ENCODE results near the gene INPP5K.
"Not testable (repeated sequence)": the region's sequence is repeated elsewhere in the genome, so short reads cannot be mapped to it uniquely, and the experiment has no call there.

The INPP5K gene

DNA sequence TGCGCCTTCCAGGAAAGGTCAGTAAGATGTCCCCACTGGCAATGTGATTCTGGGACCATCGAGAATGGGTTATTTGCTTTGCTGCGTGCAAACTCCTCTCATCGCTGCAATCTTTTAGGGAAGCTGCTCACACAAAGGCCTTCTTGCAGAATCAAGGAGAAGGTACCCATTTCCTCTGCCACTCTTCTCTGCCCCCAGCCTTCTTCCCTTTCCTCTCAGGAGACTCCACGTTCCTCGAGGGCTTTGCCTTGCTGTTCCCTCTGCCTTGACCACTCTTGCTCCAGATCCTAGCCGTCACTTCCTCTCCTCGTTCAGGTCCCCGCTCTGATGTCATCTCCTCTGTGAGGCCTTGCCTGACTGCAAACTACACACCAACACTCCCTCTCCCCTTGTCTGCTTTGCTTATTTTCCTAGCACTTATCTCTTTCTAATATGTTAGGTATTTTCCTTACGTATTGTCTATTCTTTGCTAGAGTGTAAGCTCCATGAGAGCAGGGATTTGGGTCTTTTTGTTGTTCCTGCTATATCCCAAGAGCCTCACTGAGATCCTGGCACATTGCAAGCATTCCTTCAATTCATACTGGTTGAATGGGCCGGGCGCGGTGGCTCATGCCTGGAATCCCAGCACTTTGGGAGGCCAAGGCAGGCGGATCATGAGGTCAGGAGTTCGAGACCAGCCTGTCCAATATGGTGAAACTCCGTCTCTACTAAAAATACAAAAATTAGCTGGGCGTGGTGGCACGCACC lies 55.0 kb downstream of the INPP5K start:
- H2AFZ ChIP-seq (ENCODE audit: low read length, unreplicated experiment) = no peak overlapping the region

DNA sequence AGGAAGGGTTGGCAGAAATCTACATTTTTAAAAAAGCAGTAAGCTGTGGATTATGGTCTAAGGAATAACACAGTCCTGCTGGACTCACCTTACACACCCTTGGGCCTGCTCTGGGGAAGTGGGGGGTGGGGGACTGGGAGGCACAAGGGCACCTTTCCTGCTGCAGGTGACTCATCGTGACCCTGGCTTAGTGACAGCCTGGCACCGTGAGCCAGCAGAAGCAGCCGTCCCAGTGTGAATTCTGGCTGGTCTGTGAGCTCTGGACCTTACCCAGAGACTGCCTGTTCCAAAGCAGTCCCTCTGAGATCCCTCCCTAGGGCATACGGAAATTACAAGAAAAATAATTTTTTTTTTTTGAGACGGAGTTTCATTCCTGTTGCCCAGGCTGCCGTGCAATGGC lies 56.2 kb downstream of the INPP5K start:
- Histone ChIP-seq H3K27ac (ENCODE audit: low read depth, low read length) (peak overlapping the region; percentile 35), H3K36me3 (ENCODE audit: insufficient read depth, low read length) (peaks cover 11% of the 10 kb centered on the region; the same call in 1 of the 2 replicates), H2AFZ (ENCODE audit: low read length, unreplicated experiment) (no peak overlapping the region), H3K4me1 (ENCODE audit: control insufficient read depth, insufficient read depth, low read length, unreplicated experiment) (peaks cover 14% of the 10 kb centered on the region), H3K4me3 (ENCODE audit: low read depth, low read length) (no peak overlapping the region), H3K27me3 (ENCODE audit: insufficient read depth, low read length) (no peaks in the 10 kb centered on the region), H3K79me2 (ENCODE audit: control insufficient read depth, insufficient read depth, low read length, unreplicated experiment) (peaks cover 7% of the 10 kb centered on the region)

More for the DNA sequence above, 55.0 kb downstream of the INPP5K start:
- H3K36me3 ChIP-seq (ENCODE audit: insufficient read depth, low read length) = peaks cover 14% of the 10 kb centered on the region; the same call in 1 of the 2 replicates
- H3K4me1 ChIP-seq (ENCODE audit: control insufficient read depth, insufficient read depth, low read length, unreplicated experiment) = peaks cover 14% of the 10 kb centered on the region
- H3K4me3 ChIP-seq (ENCODE audit: low read depth, low read length) = no peak overlapping the region
- no peaks in the 10 kb centered on the region for H3K79me2 ChIP-seq (ENCODE audit: control insufficient read depth, insufficient read depth, low read length, unreplicated experiment)
- H3K27ac ChIP-seq (ENCODE audit: low read depth, low read length) = no peak overlapping the region
- no peaks in the 10 kb centered on the region for H3K27me3 ChIP-seq (ENCODE audit: insufficient read depth, low read length)

GRCh38 chr17:1455797-1456599 lies 60.4 kb downstream of the INPP5K start, which contains the start of gene CRK:
CRK (minus strand) TSS chr17:1456232; CDS start chr17:1456117, 115 bp downstream.
- Histone ChIP-seq H3K4me1 (ENCODE audit: control insufficient read depth, insufficient read depth, low read length, unreplicated experiment) (peaks cover 26% of the 10 kb centered on the region), H3K36me3 (ENCODE audit: insufficient read depth, low read length) (no peaks in the 10 kb centered on the region; the same call in 1 of the 2 replicates), H2AFZ (ENCODE audit: low read length, unreplicated experiment) (peak within 1 kb of the TSS; percentile 39), H3K79me2 (ENCODE audit: control insufficient read depth, insufficient read depth, low read length, unreplicated experiment) (peaks cover 48% of the 10 kb centered on the region), H3K27me3 (ENCODE audit: insufficient read depth, low read length) (no peaks in the 10 kb centered on the region), H3K4me3 (ENCODE audit: low read depth, low read length) (peak within 1 kb of the TSS; percentile 95), H3K27ac (ENCODE audit: low read depth, low read length) (peak within 1 kb of the TSS; percentile 85)

DNA sequence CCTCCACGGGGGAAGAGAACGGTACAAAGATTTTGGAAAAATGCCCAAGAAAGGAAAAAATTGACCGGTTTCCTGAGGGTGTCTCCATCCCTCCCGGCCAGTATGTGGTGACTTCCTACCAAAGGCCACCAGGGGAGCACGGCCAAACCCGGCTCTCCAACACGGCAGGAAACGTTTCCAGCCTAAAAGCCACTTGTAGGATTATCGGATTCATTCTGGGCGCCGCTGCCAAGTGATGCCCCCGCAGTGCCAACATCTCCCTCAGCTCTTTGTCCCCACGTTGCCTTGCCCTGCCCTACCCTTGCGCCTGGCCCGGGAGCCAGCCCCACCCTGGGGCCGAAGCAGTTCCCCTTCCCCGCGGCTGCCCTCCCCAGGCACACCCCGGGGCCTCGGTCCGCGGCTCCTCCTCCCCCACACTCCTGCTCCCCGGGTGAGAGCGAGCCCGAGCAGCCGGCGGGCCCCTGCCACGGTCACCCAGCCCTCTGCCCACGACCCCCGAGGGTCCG lies 61.1 kb downstream of the INPP5K start:
- peak overlapping the region; percentile 85 for H3K27ac ChIP-seq (ENCODE audit: low read depth, low read length)
- no peaks in the 10 kb centered on the region for H3K27me3 ChIP-seq (ENCODE audit: insufficient read depth, low read length)
- peaks cover 54% of the 10 kb centered on the region for H3K79me2 ChIP-seq (ENCODE audit: control insufficient read depth, insufficient read depth, low read length, unreplicated experiment)
- H2AFZ ChIP-seq (ENCODE audit: low read length, unreplicated experiment) = peak overlapping the region; percentile 16
- H3K36me3 ChIP-seq (ENCODE audit: insufficient read depth, low read length) = no peaks in the 10 kb centered on the region; the same call in 1 of the 2 replicates
- H3K4me3 ChIP-seq (ENCODE audit: low read depth, low read length) = peak overlapping the region; percentile 95
- peaks cover 24% of the 10 kb centered on the region for H3K4me1 ChIP-seq (ENCODE audit: control insufficient read depth, insufficient read depth, low read length, unreplicated experiment)

GRCh38 chr17:1454541-1454940 lies 61.9 kb downstream of the INPP5K start:
- H2AFZ ChIP-seq (ENCODE audit: low read length, unreplicated experiment) = no peak overlapping the region
- peaks cover 17% of the 10 kb centered on the region for H3K4me1 ChIP-seq (ENCODE audit: control insufficient read depth, insufficient read depth, low read length, unreplicated experiment)
- H3K4me3 ChIP-seq (ENCODE audit: low read depth, low read length) = peak overlapping the region; percentile 95
- peaks cover 62% of the 10 kb centered on the region for H3K79me2 ChIP-seq (ENCODE audit: control insufficient read depth, insufficient read depth, low read length, unreplicated experiment)
- H3K36me3 ChIP-seq (ENCODE audit: insufficient read depth, low read length) = no peaks in the 10 kb centered on the region; the same call in 1 of the 2 replicates
- no peaks in the 10 kb centered on the region for H3K27me3 ChIP-seq (ENCODE audit: insufficient read depth, low read length)
- peak overlapping the region; percentile 85 for H3K27ac ChIP-seq (ENCODE audit: low read depth, low read length)

DNA sequence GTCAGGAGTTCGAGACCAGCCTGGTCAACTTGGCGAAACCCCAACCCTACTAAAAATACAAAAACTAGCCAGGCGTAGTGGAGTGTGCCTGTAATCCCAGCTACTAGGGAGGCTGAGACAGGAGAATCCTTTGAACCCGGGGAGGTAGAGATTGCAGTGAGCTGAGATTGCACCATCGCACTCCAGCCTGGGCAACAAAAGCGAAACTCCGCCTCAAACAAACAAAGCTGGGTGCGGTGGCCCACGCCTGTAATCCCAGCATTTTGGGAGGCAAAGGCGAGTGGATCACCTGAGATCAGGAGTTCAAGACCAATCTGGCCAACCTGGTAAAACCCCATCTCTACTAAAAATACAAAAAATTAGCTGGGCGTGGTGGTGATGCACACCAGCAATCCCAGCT lies 62.7 kb downstream of the INPP5K start:
- not testable (repeated sequence) for H3K36me3 ChIP-seq (ENCODE audit: insufficient read depth, low read length); H2AFZ ChIP-seq (ENCODE audit: low read length, unreplicated experiment); H3K27me3 ChIP-seq (ENCODE audit: insufficient read depth, low read length); H3K27ac ChIP-seq (ENCODE audit: low read depth, low read length)
- Histone ChIP-seq H3K4me1 (ENCODE audit: control insufficient read depth, insufficient read depth, low read length, unreplicated experiment) (peaks cover 17% of the 10 kb centered on the region), H3K4me3 (ENCODE audit: low read depth, low read length) (peak overlapping the region; percentile 10; the same call in 1 of the 2 replicates), H3K79me2 (ENCODE audit: control insufficient read depth, insufficient read depth, low read length, unreplicated experiment) (peaks cover 70% of the 10 kb centered on the region)

- Histone ChIP-seq H3K4me1 (ENCODE audit: control insufficient read depth, insufficient read depth, low read length, unreplicated experiment) (peaks cover 17% of the 10 kb centered on the region), H3K4me3 (ENCODE audit: low read depth, low read length) (no peak overlapping the region), H3K27me3 (ENCODE audit: insufficient read depth, low read length) (no peaks in the 10 kb centered on the region), H3K27ac (ENCODE audit: low read depth, low read length) (no peak overlapping the region), H2AFZ (ENCODE audit: low read length, unreplicated experiment) (no peak overlapping the region), H3K36me3 (ENCODE audit: insufficient read depth, low read length) (no peaks in the 10 kb centered on the region; the same call in 1 of the 2 replicates), H3K79me2 (ENCODE audit: control insufficient read depth, insufficient read depth, low read length, unreplicated experiment) (peaks cover 79% of the 10 kb centered on the region)
Measured at GRCh38 chr17:1452836-1453235, 63.6 kb downstream of the INPP5K start.

DNA sequence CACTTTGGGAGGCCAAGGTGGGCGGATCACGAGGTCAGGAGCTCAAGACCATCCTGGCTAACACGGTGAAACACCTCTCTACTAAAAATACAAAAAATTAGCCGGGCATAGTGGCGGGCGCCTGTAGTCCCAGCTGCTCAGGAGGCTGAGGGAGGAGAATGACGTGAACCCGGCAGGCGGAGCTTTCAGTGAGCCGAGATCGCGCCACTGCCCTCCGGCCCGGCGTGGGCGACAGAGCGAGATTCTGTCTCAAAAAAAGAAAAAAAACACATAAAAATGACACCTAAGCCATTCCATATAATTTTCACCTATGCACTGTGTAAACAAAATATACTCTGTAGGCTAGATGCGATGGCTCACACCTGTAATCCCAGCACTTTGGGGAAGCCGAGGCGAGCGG lies 66.2 kb downstream of the INPP5K start:
- peaks cover 12% of the 10 kb centered on the region for H3K36me3 ChIP-seq (ENCODE audit: insufficient read depth, low read length)
- H3K4me1 ChIP-seq (ENCODE audit: control insufficient read depth, insufficient read depth, low read length, unreplicated experiment) = peaks cover 20% of the 10 kb centered on the region
- H3K27ac ChIP-seq (ENCODE audit: low read depth, low read length); H3K4me3 ChIP-seq (ENCODE audit: low read depth, low read length); H3K27me3 ChIP-seq (ENCODE audit: insufficient read depth, low read length); H2AFZ ChIP-seq (ENCODE audit: low read length, unreplicated experiment): not testable (repeated sequence)
- H3K79me2 ChIP-seq (ENCODE audit: control insufficient read depth, insufficient read depth, low read length, unreplicated experiment) = peaks cover 97% of the 10 kb centered on the region

DNA sequence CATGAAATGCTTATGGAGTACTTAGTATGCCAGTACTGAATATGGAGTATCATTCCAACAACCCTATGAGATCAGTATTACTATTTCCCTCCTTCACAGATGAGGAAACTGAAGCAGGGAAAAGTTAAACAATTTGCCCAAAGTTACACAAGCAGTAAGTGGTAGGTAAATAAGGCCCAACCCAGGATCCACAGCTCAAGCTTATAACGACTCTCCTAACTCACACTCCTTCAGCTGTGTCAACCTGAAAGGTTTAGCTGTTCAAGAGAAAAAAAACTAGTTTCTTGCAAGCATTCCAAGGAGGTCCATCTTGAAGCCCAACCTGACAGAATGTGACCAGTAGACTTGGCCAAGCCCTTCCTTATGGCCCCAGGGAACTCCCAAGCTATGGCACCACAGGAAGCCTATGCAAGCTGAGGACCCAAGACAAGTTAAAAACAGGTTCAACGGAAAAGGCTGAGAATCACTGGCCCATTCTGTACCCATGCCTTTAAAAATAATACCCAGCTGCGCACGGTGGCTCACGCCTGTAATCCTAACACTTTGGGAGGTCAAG lies 66.9 kb downstream of the INPP5K start:
- peaks cover 12% of the 10 kb centered on the region for H3K36me3 ChIP-seq (ENCODE audit: insufficient read depth, low read length)

GRCh38 chr17:1447052-1447451 lies 69.4 kb downstream of the INPP5K start:
- Histone ChIP-seq H2AFZ (ENCODE audit: low read length, unreplicated experiment) (no peak overlapping the region), H3K27me3 (ENCODE audit: insufficient read depth, low read length) (no peaks in the 10 kb centered on the region), H3K27ac (ENCODE audit: low read depth, low read length) (no peak overlapping the region; the same call in 1 of the 2 replicates), H3K36me3 (ENCODE audit: insufficient read depth, low read length) (peaks cover 12% of the 10 kb centered on the region), H3K79me2 (ENCODE audit: control insufficient read depth, insufficient read depth, low read length, unreplicated experiment) (peaks cover 90% of the 10 kb centered on the region), H3K4me1 (ENCODE audit: control insufficient read depth, insufficient read depth, low read length, unreplicated experiment) (peaks cover 3% of the 10 kb centered on the region), H3K4me3 (ENCODE audit: low read depth, low read length) (no peak overlapping the region)

More for the DNA sequence above, 66.9 kb downstream of the INPP5K start:
- Histone ChIP-seq H3K79me2 (ENCODE audit: control insufficient read depth, insufficient read depth, low read length, unreplicated experiment) (peaks cover 95% of the 10 kb centered on the region), H3K4me1 (ENCODE audit: control insufficient read depth, insufficient read depth, low read length, unreplicated experiment) (peaks cover 19% of the 10 kb centered on the region), H3K27ac (ENCODE audit: low read depth, low read length) (no peak overlapping the region), H3K27me3 (ENCODE audit: insufficient read depth, low read length) (no peaks in the 10 kb centered on the region), H2AFZ (ENCODE audit: low read length, unreplicated experiment) (no peak overlapping the region), H3K4me3 (ENCODE audit: low read depth, low read length) (no peak overlapping the region)

All from ACC112 (cell line).